GM18505 (cell line): ENCODE measurements around the gene CELF2.

Experiments
- ATAC-seq: cut with Tn5 transposase; IDR thresholded peaks from one replicate; pipeline ENCODE4 v1.9.1; 2021; ENCODE audit not compliant: unreplicated experiment
- POLR2A ChIP-seq: IDR thresholded peaks from 4 replicates; pipeline ENCODE4 v1.6.1; 2011; ENCODE audit warnings: borderline replicate concordance; ENCODE audit not compliant: insufficient read depth, insufficient read length; ENCODE audit errors: extremely low read depth

The CELF2 gene

DNA sequence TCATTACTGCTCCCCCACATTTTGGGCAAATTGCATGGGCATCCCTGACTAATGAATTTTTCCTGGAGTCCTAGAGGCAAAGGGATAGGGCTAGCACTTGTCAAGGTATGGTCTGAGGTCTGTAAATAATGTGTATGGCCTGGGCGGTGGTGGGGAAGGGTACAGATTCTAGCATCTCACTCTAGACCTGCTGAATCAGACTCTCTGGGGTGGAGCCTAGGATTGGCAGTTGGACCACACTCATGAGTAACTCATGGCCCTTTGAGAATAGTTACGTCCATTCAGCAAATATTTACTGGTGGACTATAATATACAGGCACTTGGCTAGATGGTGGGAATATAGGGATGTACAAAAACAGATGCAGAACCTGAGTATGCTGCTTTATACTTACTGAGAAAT is 118.0 kb downstream of the CELF2 start:
- TF ChIP-seq POLR2A = no peak
- no peak for ATAC-seq

DNA sequence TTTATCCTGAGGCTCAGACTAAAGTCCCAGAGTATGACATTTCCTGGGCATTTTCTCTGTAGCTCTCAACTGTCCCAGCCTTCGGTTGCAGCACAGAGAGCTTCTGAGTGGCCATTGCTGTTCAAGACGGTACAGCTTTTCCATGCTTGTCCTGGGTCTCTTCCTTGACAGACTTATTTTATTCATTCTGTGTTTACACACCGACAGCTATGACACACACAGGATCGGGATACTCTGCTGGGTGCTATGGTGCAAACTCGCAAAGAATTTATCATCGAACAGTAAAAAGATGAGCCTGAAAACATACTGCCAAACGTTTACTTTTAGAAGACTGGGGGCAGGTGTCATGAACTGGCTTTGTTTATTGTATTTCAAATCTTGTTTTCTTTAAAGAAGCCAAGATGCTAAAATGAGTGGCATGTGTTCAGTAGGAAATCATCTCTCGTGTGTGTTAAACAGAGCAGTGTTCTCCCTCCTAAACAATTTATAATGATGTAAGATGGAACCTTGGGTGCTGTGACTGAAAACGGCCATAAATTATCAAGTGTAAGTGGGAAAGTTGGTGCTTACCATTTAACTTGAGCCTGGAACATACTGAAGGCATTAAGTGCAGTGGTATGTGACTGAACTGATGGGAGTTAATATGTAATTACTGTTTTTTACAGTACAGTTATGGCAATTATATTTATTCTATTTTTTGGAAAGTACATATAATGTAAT is 120.8 kb downstream of the CELF2 start:
- no peak for TF ChIP-seq POLR2A
- ATAC-seq = no peak

DNA sequence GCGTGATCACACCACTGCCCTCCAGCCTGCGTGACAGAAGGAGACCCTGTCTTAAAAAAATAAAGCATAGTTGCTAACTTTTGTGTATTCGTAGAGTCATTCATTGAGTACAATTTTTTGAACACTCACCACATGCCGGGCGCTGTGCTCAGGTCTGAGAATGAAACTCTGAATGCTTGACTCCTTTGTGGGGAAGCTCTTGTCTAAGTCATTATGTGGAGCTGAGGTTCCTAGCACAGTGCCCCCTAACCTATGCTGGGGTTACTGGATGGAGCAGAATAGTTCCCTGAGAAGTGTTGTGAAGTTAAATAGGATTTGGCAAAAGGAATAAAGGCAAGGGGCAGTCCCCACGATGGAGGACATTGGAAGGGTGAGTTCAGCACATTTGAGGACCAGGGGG is 123.3 kb downstream of the CELF2 start:
- no peak for ATAC-seq
- no peak for TF ChIP-seq POLR2A

DNA sequence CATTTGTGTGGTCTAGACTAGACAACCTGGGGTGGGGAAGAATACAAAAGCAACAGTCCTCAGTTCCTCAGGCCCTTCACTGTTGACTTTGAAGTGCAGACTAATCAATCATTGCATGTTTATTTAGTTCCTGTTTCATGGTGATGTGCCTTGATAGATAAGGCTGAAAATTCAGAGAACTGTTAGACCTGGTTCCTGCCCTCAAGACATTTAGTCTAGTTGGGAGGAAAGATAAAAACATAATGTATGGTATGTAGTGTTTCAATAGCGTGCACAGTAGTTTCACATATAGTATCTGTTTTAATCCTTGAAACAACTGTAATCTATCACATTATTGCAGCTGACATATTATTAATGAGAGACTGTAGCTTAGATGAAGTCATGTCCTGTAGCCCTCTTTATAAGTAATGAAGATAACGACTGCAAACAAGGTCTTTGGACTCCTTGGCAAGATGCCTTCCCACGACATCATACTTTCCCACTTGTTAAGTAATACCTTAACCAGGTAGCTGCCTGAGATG is 124.0 kb downstream of the CELF2 start:
- no peak for ATAC-seq
- no peak for TF ChIP-seq POLR2A

DNA sequence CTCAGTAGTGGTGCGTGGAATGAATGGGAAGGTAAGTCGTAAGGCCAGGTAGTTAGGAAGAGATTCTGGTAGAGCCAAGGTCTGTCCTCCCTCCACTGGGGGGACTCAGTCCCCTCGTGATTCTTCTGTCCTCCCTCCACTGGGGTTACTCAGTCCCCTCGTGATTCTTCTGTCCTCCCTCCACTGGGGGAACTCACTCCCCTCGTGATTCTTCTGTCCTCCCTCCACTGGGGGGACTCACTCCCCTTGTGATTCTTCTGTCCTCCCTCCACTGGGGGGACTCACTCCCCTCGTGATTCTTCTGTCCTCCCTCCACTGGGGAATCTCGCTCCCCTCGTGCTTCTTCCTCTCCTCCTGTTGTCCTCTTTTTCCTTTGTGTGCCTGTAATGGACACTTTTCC is 125.1 kb downstream of the CELF2 start:
- no peak for ATAC-seq
- no peak for TF ChIP-seq POLR2A

DNA sequence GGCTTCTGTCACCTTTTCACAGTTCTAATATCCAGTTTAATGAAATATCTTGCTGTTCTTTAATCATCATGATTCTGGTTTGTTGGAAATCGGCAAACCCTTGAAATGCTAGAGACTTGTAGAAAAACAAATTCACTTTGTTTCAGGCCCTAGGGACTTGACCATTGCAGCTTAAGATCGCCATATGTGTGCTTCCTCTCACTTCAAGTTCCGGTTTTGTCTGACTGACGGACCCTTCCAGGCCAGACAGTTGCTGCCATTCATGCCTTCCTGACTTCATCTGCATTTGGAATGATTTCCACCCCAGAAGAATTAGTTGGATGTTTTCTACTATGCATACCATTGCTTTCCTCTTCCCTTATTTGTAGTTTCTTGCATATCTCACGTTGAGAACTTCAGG is 125.6 kb downstream of the CELF2 start:
- no peak for ATAC-seq
- TF ChIP-seq POLR2A = no peak

DNA sequence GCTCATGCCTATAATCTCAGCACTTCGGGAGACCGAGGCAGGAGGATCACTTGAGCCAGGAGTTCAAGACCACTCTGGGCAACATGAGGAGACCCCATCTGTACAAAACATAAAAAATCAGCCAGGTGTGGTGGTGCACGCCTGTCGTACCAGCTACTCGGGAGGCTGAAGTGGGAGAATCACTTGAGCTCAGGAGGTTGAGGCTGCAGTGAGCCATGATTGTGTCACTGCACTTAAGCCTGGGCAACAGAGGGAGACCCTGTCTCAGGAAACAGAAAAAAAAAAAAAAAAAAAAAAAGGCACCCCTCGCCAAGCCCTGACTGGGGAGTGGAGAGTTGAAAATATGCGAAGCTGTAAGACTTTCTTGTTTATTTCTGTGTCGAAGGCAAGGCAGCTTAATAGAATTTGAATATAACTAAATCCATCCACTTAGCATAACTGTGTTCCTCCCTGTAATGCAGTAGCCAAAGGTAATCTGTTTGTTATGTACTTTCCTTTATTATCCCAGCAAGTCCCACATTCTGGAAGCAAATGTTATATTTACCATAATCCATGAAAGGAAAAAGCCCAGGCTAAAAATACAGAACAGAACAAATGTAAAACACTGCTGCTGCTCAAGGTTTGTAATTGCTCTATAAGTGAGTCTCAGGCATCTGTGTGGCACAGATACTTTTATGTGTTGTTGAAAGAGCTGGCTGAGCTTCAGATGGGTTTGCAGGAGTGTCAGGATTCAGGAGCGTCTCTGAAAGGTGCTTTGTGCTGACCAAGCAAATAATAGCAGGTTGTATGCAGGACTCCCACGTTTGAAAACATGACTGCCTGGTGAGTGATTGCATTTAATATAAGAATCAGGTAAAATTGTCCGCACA is 127.2 kb downstream of the CELF2 start:
- ATAC-seq = peak; percentile 13
- TF ChIP-seq POLR2A = no peak

DNA sequence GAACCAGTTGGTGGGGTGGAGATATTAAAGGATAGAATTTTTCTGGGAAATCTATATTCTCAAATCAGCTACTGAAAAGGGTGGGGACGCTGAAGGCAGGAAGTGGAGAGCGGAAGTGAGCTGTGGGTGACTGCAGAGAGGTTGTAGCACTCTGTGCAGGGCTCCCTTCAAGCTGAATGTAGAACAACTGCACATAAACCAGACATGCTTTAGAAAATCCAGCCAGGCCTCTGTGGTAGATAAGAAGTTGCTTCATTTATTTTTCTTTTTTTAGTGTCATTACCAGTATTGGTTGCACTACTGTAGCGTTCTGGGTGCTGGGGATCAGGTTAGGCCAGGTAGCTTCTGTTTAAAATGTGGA is 127.8 kb downstream of the CELF2 start:
- TF ChIP-seq POLR2A = no peak
- ATAC-seq = peak; percentile 80

DNA sequence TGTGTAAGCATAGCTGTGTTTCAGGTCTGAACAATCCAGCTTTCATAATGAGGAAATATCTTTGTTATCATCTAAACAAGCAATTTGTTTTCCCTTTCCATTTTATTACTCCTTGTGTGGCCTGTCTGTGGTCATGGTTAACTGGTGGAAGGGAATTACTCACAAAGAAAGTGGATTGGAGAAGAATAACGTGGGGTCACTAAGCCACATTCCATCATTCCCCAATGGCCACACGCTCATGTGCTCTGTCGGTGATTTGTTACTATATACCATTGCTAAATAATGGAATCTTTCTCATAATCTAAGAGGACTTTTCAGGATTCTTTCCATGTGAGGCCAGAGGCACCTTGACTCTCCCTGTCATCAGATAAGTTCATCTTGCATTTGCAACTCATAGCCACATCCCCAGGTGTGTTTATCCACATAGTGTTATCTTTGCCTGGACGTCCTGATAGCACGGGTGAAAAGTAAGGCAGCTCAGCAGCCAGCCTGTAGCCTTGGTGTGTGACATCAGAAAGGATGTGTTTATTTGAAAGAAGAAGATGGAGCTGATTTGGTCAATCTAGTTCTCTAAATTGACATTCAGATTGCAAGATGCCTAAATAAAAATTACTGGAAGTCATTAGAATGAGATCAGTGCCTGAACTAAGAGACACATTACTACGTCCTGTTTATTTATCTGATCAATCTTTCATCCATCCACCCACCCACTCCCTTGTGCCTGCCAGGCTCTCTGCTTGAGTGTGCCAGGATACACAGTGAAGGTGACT is 128.9 kb downstream of the CELF2 start:
- ATAC-seq = no peak
- TF ChIP-seq POLR2A = no peak

DNA sequence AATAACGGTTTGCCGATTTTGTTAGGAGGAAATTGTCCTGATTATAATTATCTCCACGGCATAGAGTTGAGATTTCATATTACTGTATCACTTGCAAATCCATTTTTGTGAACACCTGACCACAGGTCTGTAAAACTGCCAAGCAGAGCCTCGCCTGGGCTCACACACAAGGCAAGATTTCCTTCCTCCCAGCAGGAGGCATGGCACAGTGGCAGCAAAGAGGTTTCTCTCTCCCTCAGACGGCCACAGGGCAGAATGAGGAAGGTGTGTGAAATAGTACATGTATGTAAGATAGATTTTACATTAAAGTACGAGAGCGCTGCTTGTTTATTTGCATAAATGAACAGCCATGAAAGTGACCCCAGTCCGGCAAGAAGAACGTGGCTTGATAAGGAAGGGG is 130.1 kb downstream of the CELF2 start:
- peak; percentile 43 for ATAC-seq
- TF ChIP-seq POLR2A = no peak

DNA sequence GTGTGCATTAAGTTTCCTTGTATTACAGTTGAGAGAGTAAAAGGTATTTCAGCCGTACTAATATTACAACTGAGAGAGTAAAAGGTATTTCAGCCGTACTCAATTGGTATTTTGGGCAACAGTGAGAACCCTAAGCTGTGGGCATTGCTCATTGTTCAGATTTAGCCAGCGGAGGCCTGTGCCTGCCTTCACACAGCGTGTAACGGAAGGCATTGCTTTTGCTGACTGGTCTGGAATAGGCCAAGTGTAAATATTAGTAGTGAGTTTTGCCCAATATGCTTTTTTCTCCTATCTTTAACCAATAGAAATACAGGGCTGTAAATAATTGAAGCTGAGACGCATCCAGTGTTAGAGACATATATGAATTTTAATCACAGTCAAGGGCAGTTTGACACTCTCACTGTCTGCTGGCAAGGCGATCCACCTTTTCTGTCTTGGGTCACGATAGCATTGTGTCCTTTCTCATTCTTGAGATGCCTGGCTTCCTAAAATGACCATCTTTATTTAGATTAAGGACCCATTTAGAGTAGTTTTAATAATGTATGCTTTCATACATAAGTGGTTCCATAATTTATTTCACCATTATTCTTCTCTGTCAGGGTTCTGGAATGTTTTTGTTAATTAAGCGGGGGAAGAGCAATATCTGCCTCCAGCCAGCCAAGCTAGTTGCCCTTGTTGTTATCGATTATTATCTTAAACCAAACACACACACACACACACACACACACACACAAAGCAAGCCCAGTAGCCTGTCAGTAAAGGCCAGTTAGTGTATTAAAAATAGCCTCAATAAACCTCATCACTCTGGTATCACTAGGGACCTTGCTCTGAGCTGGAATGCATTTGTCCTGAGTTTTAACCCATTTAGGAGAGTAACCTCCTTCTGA is 130.7 kb downstream of the CELF2 start:
- ATAC-seq = no peak
- no peak for TF ChIP-seq POLR2A

DNA sequence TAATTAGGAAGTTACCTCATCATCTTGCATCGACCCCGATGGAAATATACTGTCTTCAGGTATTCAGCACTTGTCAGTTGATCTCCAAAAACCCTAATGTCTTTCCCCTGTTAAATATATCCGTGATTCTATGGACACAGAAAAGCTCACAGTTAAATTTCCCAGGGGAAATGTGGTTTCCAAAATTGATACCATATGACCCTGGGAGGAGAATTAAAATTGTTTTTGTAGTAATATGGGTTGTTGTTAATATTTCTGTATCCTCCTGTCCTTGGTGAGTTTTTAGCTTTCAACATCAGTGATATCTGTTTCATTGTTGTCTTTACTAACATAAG is 132.1 kb downstream of the CELF2 start:
- TF ChIP-seq POLR2A = no peak
- no peak for ATAC-seq

DNA sequence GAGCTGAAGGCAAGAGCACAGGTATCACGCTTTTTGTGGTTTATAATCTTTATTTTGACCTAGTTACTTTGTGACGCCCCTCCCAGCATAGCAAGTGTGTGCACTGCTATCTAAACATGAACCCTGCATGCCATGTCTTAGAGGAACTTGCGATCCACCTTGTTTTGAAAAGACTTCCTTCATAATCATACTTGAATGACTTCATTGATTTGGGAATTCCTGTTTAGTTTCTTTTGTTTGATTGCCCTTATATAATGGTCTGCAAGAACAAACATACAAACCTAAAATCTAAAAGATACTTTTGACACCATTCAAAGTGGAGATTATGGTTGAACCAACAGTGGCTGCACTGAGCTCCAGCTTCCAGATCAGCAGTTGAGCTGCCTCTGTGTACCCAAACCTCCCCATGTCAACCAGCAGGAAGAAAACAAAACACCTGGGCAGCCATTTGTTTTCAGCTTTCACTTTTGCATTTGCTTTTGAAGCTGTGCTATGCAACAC is 132.6 kb downstream of the CELF2 start:
- no peak for TF ChIP-seq POLR2A
- no peak for ATAC-seq

DNA sequence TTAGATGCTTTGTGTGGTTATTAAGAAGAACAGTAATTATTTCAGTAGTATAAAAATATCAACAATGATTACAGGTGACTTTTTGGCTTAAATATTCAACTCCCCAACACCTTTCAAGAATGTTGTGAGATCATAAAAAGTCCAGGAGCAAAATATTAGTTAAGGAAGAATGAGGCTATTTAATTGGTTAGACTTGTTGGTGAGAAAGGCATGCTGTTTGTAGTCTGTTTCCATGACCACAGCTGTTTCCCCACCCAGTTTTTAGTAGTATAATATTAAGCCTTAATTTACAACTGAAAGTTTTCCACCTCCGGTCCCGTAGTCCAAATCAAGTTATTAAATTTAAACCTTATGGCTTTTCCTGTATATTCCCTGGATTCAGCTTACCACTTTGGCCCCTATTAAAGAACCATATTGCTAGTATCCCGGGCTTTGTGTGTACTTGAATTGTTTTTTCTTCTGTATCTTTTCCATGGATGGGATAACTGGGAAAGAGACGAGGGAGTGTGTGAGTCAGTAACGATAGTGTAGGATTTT is 133.3 kb downstream of the CELF2 start:
- TF ChIP-seq POLR2A = no peak
- no peak for ATAC-seq
